B cell (primary cell): Measurements from ENCODE around the gene SPATA20. TPM values are rescaled to one million over a fixed set of nuclear protein-coding genes. Genes with fewer than 3 reads are reported as not detected.

Experiments used
- ATAC-seq: fragments of 200-7000 bp; cut with Tn5 transposase; one replicate; pipeline ENCODE4 v1.10.0; 2021; ENCODE audit warnings: low read depth, mild to moderate bottlenecking, moderate number of reproducible peaks, moderate library complexity
- CTCF ChIA-PET: fragments of 350-600 bp; sonication (Branson Sonifier 250); formaldehyde crosslinking; loops from one replicate; lab custom pipeline; 2021; ENCODE audit warnings: antibody characterized with exemption, inconsistent platforms; lab: Charles Lee
- POLR2A ChIA-PET: fragments of 350-600 bp; sonication (Branson Sonifier 250); formaldehyde crosslinking; loops from one replicate; lab custom pipeline; 2021; ENCODE audit warnings: antibody characterized with exemption; lab: Charles Lee
- DNase-seq: peaks from one replicate; pipeline ENCODE4 v3.0.0; 2013
- H2AFZ ChIP-seq: 2 replicates; pipeline ENCODE4 v1.6.1; 2012; ENCODE audit warnings: mild to moderate bottlenecking, low read depth, low read length; ENCODE audit not compliant: insufficient read depth, poor library complexity, severe bottlenecking
- H3K27ac ChIP-seq, 2 donors: 1 replicate in 1 of 2; 2 replicates in 1 of 2; pipeline ENCODE4 v1.5.1; 2012 to 2013; ENCODE audit warnings: low read length in 2 of 2, mild to moderate bottlenecking in 2 of 2, moderate library complexity in 1 of 2
- H3K27me3 ChIP-seq, 4 experiments: fragments of 200-600 bp in 1 of 4; sonication (generic) in 1 of 4; replicated peaks in 1 of 4; 1 replicate in 2 of 4; 2 replicates in 2 of 4; pipeline versions ENCODE4 v1.6.1 to v1.7.0; 2013 to 2016; ENCODE audit warnings: low read length in 3 of 4, mild to moderate bottlenecking in 2 of 4, mixed read lengths in 1 of 4, moderate library complexity in 1 of 4; ENCODE audit not compliant: insufficient read depth in 4 of 4, control insufficient read depth in 3 of 4; ENCODE audit errors: control extremely low read depth in 1 of 4
- H3K36me3 ChIP-seq, 2 experiments: replicated peaks in 1 of 2; 1 replicate in 1 of 2; 2 replicates in 1 of 2; pipeline versions ENCODE4 v1.6.1 to v1.7.1; 2013; ENCODE audit warnings: low read length in 1 of 2; ENCODE audit not compliant: insufficient read depth in 2 of 2, control insufficient read depth in 1 of 2; ENCODE audit errors: control extremely low read depth in 1 of 2, extremely low read depth in 1 of 2
- H3K4me1 ChIP-seq, 2 donors: fragments of 200-600 bp in 1 of 2; sonication (generic) in 1 of 2; 1 replicate in 1 of 2; 2 replicates in 1 of 2; pipeline versions ENCODE4 v1.5.1 to v1.6.1; 2013 to 2017; ENCODE audit warnings: low read length in 2 of 2; ENCODE audit not compliant: control insufficient read depth in 2 of 2, insufficient read depth in 2 of 2
- H3K4me2 ChIP-seq: replicated peaks from 2 replicates; pipeline ENCODE3; 2012; ENCODE audit warnings: mild to moderate bottlenecking, low read depth, low read length; ENCODE audit not compliant: poor library complexity, severe bottlenecking
- H3K4me3 ChIP-seq, 5 experiments: fragments of 200-600 bp in 1 of 5; sonication (generic) in 1 of 5; 1 replicate in 3 of 5; 2 replicates in 2 of 5; pipeline versions ENCODE4 v1.5.1 to v1.7.0; 2011 to 2016; ENCODE audit warnings: low read length in 4 of 5, mild to moderate bottlenecking in 4 of 5, low read depth in 2 of 5, control low read depth in 1 of 5, moderate library complexity in 1 of 5; ENCODE audit not compliant: insufficient read depth in 1 of 5; ENCODE audit errors: control extremely low read depth in 1 of 5, extremely low read depth in 1 of 5
- H3K79me2 ChIP-seq: fragments of 200-600 bp; sonication (generic); one replicate; pipeline ENCODE4 v1.6.0; 2016; ENCODE audit warnings: low read length; ENCODE audit not compliant: control insufficient read depth, insufficient read depth
- H3K9ac ChIP-seq: fragments of 200-600 bp; sonication (generic); 2 replicates; pipeline ENCODE4 v1.6.1; 2017; ENCODE audit warnings: mild to moderate bottlenecking, low read length, moderate library complexity
- H3K9me3 ChIP-seq, 3 donors: one replicate each; pipeline versions ENCODE4 v1.6.1 to v1.7.1; 2013; ENCODE audit warnings: low read length in 2 of 3; ENCODE audit not compliant: control insufficient read depth in 2 of 3, insufficient read depth in 1 of 3; ENCODE audit errors: control extremely low read depth in 1 of 3
- H4K20me1 ChIP-seq: 2 replicates; pipeline ENCODE4 v1.6.0; 2012; ENCODE audit warnings: mild to moderate bottlenecking, low read length; ENCODE audit not compliant: insufficient read depth, control insufficient read depth, poor library complexity, severe bottlenecking
- H3K27ac Mint-ChIP-seq: one replicate; pipeline ENCODE4 v1.8.0; 2021; ENCODE audit warnings: mixed read lengths
- H3K27me3 Mint-ChIP-seq: one replicate; pipeline ENCODE4 v1.8.0; 2021; ENCODE audit warnings: mixed read lengths
- H3K4me1 Mint-ChIP-seq: one replicate; pipeline ENCODE4 v1.8.0; 2021; ENCODE audit warnings: mixed read lengths
- H3K4me3 Mint-ChIP-seq: one replicate; pipeline ENCODE4 v1.8.0; 2021; ENCODE audit warnings: mixed read lengths
- H3K9me3 Mint-ChIP-seq: one replicate; pipeline ENCODE4 v1.8.0; 2022; ENCODE audit warnings: mixed read lengths; ENCODE audit not compliant: insufficient read depth
- CTCF ChIP-seq: fragments of 200-600 bp; IDR thresholded peaks from one replicate; pipeline ENCODE4 v1.8.0; 2022; ENCODE audit warnings: antibody characterized with exemption, mild to moderate bottlenecking
- EZH2 ChIP-seq: IDR thresholded peaks from 2 replicates; pipeline ENCODE4 v1.6.1; 2012; ENCODE audit warnings: borderline replicate concordance, low read depth, mild to moderate bottlenecking, moderate library complexity, low read length; ENCODE audit not compliant: insufficient read depth, poor library complexity, severe bottlenecking
- WGBS: methylation state at CpG from one replicate; pipeline ENCODE4 v1.1.5; 2013; ENCODE audit warnings: missing lambda C conversion rate; ENCODE audit not compliant: insufficient coverage; 5-methylcytosine and 5-hydroxymethylcytosine counted together
- intact Hi-C: fragments of 100-400 bp; cut with micrococcal nuclease; formaldehyde crosslinking; loops from one replicate; pipeline ENCODE4 v1.10.0; 2022
- polyA plus RNA-seq: library from polyadenylated mRNA; depleted of rRNA; stranded (reverse); fragments of >200 nt; gene quantifications from 2 replicates; pipeline ENCODE4 v1.2.3, GENCODE V29; 2012
- total RNA-seq, 2 donors: library from RNA; stranded (reverse); fragments of 120-200 nt in 1 of 2; gene quantifications; 1 replicate in 1 of 2; 2 replicates in 1 of 2; pipeline versions ENCODE4 v1.2.3 to v1.2.4, GENCODE V29; 2013 to 2022

Gene SPATA20
- total and polyA plus RNA-seq, 2 donors (not counting 1 experiment from before 2014, with no cell fraction given) = 61.7 to 68.5 TPM

- no peak overlapping the region for H3K4me3 ChIP-seq
- ChIA-PET CTCF (no interaction called here), POLR2A (no interaction called here)
- H3K9ac ChIP-seq = no peak overlapping the region
- no peak overlapping the region for H3K27ac ChIP-seq
- Mint-ChIP-seq H3K4me3 (no peak overlapping the region), H3K9me3 (no peaks in the 10 kb centered on the region), H3K27ac (no peak overlapping the region), H3K27me3 (peaks cover 36% of the 10 kb centered on the region), H3K4me1 (no peaks in the 10 kb centered on the region)
- ATAC-seq = no peak
- intact Hi-C loops = no loop called here
- H3K9me3 ChIP-seq = no peaks in the 10 kb centered on the region
- no peaks in the 10 kb centered on the region for H3K79me2 ChIP-seq
- H3K4me2 ChIP-seq = no peak overlapping the region
- 69% methylated on average over 2 of the region's 2 CpGs for WGBS
- no peak overlapping the region for H2AFZ ChIP-seq
- TF ChIP-seq EZH2 = no peak
- no peak for TF ChIP-seq CTCF
- no peaks in the 10 kb centered on the region for H4K20me1 ChIP-seq
- no peaks in the 10 kb centered on the region for H3K4me1 ChIP-seq
- peaks cover 0 to 8% (median 3%) of the 10 kb centered on the region in 4 experiments for H3K27me3 ChIP-seq
- DNase-seq = no peak
- no peaks in the 10 kb centered on the region for H3K36me3 ChIP-seq
These were observed 35.8 kb downstream of the SPATA20 start for GRCh38 chr17:50582741-50583140.

GRCh38 chr17:50583641-50584040 is 36.7 kb downstream of the SPATA20 start:
- Mint-ChIP-seq H3K4me3 (no peak overlapping the region), H3K27me3 (peaks cover 33% of the 10 kb centered on the region), H3K27ac (no peak overlapping the region), H3K9me3 (no peaks in the 10 kb centered on the region), H3K4me1 (no peaks in the 10 kb centered on the region)
- DNase-seq = no peak
- Histone ChIP-seq H3K4me1 (no peaks in the 10 kb centered on the region), H3K79me2 (no peaks in the 10 kb centered on the region), H3K9ac (no peak overlapping the region), H2AFZ (no peak overlapping the region), H3K4me2 (no peak overlapping the region), H3K27ac (no peak overlapping the region), H3K9me3 (no peaks in the 10 kb centered on the region), H3K4me3 (no peak overlapping the region), H4K20me1 (no peaks in the 10 kb centered on the region), H3K27me3 (peaks cover 0 to 8% (median 3%) of the 10 kb centered on the region in 4 experiments), H3K36me3 (no peaks in the 10 kb centered on the region)
- no peak for ATAC-seq
- 63% methylated on average over 7 of the region's 7 CpGs for WGBS
- CTCF ChIA-PET = no interaction called here
- POLR2A ChIA-PET = no interaction called here
- TF ChIP-seq EZH2 (no peak), CTCF (no peak)
- intact Hi-C loops = no loop called here
